Measurements from ENCODE around the gene CXCL13. TPM values are rescaled to one million over a fixed set of nuclear protein-coding genes. Genes with fewer than 3 reads are reported as not detected.

Gene CXCL13
- total RNA-seq, 2 donors from 2014 or later = 0.19 to 1.0 TPM

Other genes starting within 250 kb of the CXCL13 start
- gene CNOT6L, start 213.5 kb downstream of the CXCL13 start, total RNA-seq = 10 to 100 TPM; 66.3 to 90.9 TPM